K562 (cell line): ENCODE measurements around the gene ASCC1. TPM values are rescaled to one million over a fixed set of nuclear protein-coding genes. Genes with fewer than 3 reads are reported as not detected.

ENCODE experiments used
- ATAC-seq: fragments of 200-7000 bp; cut with Tn5 transposase; 3 replicates; pipeline ENCODE4 v1.9.1; 2020; ENCODE audit warnings: moderate library complexity
- BruUV-seq: library from RNA; stranded (reverse); fragments of 400-500 nt; replicated peaks from 2 replicates; lab custom pipeline; 2021; lab: Mats Ljungman, UMichigan
- CTCF ChIA-PET: fragments of 300-600 bp; formaldehyde crosslinking; extraction: SDS; loops from one replicate; lab custom pipeline; 2021; ENCODE audit warnings: low intra/inter-chr PET ratio; lab: Yijun Ruan, JAX
- POLR2A ChIA-PET: fragments of 300-600, 350-650 bp; sonication (Branson Sonifier 250); formaldehyde crosslinking; extraction: SDS; loops from one replicate; lab custom pipeline; 2021; ENCODE audit warnings: antibody characterized with exemption, inconsistent platforms; lab: Yijun Ruan, JAX
- DNase-seq, 4 experiments: peaks; one replicate each; pipeline versions ENCODE4 v3.0.0 to v3.0.0-alpha.2; 2011 to 2018; ENCODE audit warnings: low spot score in 3 of 4, mixed read lengths in 3 of 4; ENCODE audit errors: extremely low read depth in 1 of 4
- FAIRE-seq: peaks from 2 replicates; lab custom pipeline; 2011; peaks lifted over from hg19 to GRCh38; lab: Jason Lieb, UNC
- H2AFZ ChIP-seq: 2 replicates; pipeline ENCODE4 v1.6.0; 2011; ENCODE audit warnings: low read depth, low read length, control low read depth, inconsistent platforms
- H3K27ac ChIP-seq: fragments of 200-600 bp; 3 replicates; pipeline ENCODE4 v1.8.0; 2011; ENCODE audit warnings: low read depth, mild to moderate bottlenecking, control low read depth, inconsistent platforms, low read length, moderate library complexity, mixed read lengths; ENCODE audit errors: extremely low read depth
- H3K27me3 ChIP-seq, 2 experiments: fragments of 300-600 bp in 1 of 2; 2 replicates in 1 of 2; 3 replicates in 1 of 2; pipeline versions ENCODE4 v1.6.0 to v1.8.0; 2011; ENCODE audit warnings: inconsistent platforms in 2 of 2, low read length in 2 of 2, mild to moderate bottlenecking in 1 of 2, mixed read lengths in 1 of 2, moderate library complexity in 1 of 2; ENCODE audit not compliant: control insufficient read depth in 2 of 2, insufficient read depth in 2 of 2
- H3K36me3 ChIP-seq: fragments of 300-600 bp; 3 replicates; pipeline ENCODE4 v1.8.0; 2011; ENCODE audit warnings: mild to moderate bottlenecking, low read length, inconsistent platforms; ENCODE audit not compliant: control insufficient read depth, insufficient read depth
- H3K4me1 ChIP-seq, 2 experiments: fragments of 200-600 bp in 1 of 2; replicated peaks in 1 of 2; 2 replicates in 1 of 2; 3 replicates in 1 of 2; pipeline versions ENCODE4 v1.5.1 to v1.8.0; 2011; ENCODE audit warnings: inconsistent platforms in 2 of 2, low read length in 2 of 2, mild to moderate bottlenecking in 1 of 2, mixed read lengths in 1 of 2, moderate library complexity in 1 of 2; ENCODE audit not compliant: control insufficient read depth in 2 of 2, insufficient read depth in 2 of 2
- H3K4me2 ChIP-seq: 2 replicates; pipeline ENCODE4 v1.6.1; 2011; ENCODE audit warnings: low read length, control low read depth, inconsistent platforms, mixed read lengths; ENCODE audit not compliant: insufficient read depth
- H3K4me3 ChIP-seq: fragments of 200-600 bp; sonication (generic), shearing (Covaris generic); 2 replicates; pipeline ENCODE4 v1.5.1; 2016; ENCODE audit warnings: control low read depth, inconsistent platforms
- H3K79me2 ChIP-seq: fragments of 200-600 bp; 3 replicates; pipeline ENCODE4 v1.8.0; 2011; ENCODE audit warnings: low read length, inconsistent platforms; ENCODE audit not compliant: control insufficient read depth, insufficient read depth
- H3K9ac ChIP-seq, 2 experiments: 2 replicates each; pipeline versions ENCODE4 v1.6.0 to v1.6.1; 2011; ENCODE audit warnings: low read depth in 2 of 2, low read length in 2 of 2, control low read depth in 1 of 2, inconsistent platforms in 1 of 2, mild to moderate bottlenecking in 1 of 2, mixed read lengths in 1 of 2; ENCODE audit not compliant: insufficient read depth in 1 of 2
- H3K9me1 ChIP-seq: one replicate; pipeline ENCODE4 v1.6.0; 2011; ENCODE audit warnings: inconsistent platforms, mild to moderate bottlenecking, low read length, moderate library complexity; ENCODE audit not compliant: control insufficient read depth, insufficient read depth
- H3K9me3 ChIP-seq: replicated peaks from 2 replicates; pipeline ENCODE4 v1.5.1; 2011; ENCODE audit warnings: low read depth, low read length, inconsistent platforms; ENCODE audit not compliant: control insufficient read depth, insufficient read depth
- H4K20me1 ChIP-seq: replicated peaks from 2 replicates; pipeline ENCODE4 v1.6.1; 2011; ENCODE audit warnings: low read length, inconsistent platforms, mixed read lengths; ENCODE audit not compliant: control insufficient read depth, insufficient read depth
- ATF7 ChIP-seq: fragments of 450-650 bp; IDR thresholded peaks from 2 replicates; pipeline ENCODE4 v1.7.1; 2014; ENCODE audit warnings: mild to moderate bottlenecking, moderate library complexity
- CREBBP ChIP-seq: IDR thresholded peaks from one replicate; pipeline ENCODE4 v1.6.1; 2012; ENCODE audit warnings: low read depth, mild to moderate bottlenecking, control low read depth, inconsistent platforms, low read length
- ETV1 ChIP-seq: fragments of 450-650 bp; conservative IDR thresholded peaks from 2 replicates; pipeline ENCODE4 v1.6.1; 2016; ENCODE audit warnings: missing genetic modification characterization, control low read depth, low read depth, missing compliant biosample characterization
- KLF10 ChIP-seq: fragments of 250-450 bp; sonication (Bioruptor Pico); IDR thresholded peaks from 2 replicates; pipeline ENCODE4 v1.6.1; 2021; ENCODE audit warnings: matching md5 sums
- PML ChIP-seq: IDR thresholded peaks from 2 replicates; pipeline ENCODE4 v1.6.1; 2012; ENCODE audit warnings: low read length, inconsistent platforms
- POLR2AphosphoS2 ChIP-seq: IDR thresholded peaks from 2 replicates; pipeline ENCODE4 v1.6.1; 2012; ENCODE audit warnings: low read length, improper control_type of control experiment
- RBM22 ChIP-seq: fragments of 200-400 bp; formaldehyde crosslinking; IDR thresholded peaks from 2 replicates; pipeline ENCODE4 v1.6.1; 2018; ENCODE audit warnings: low read length, low read depth; ENCODE audit not compliant: poor library complexity, severe bottlenecking
- SRSF3 ChIP-seq: fragments of 200-400 bp; formaldehyde crosslinking; IDR thresholded peaks from 2 replicates; pipeline ENCODE4 v1.6.1; 2016; ENCODE audit warnings: mild to moderate bottlenecking, low read length, moderate library complexity; ENCODE audit not compliant: insufficient read depth
- XRCC5 ChIP-seq: fragments of 200-400 bp; formaldehyde crosslinking; IDR thresholded peaks from 2 replicates; pipeline ENCODE4 v1.6.1; 2017; ENCODE audit warnings: low read depth, mild to moderate bottlenecking, low read length
- WGBS: fragments of 100-300 bp; shearing (Covaris generic); methylation state at CpG from one replicate; pipeline ENCODE4 v1.1.6; 2016; ENCODE audit warnings: low coverage, mixed read lengths; ENCODE audit not compliant: insufficient coverage; ENCODE audit errors: missing lambda C conversion rate; 5-methylcytosine and 5-hydroxymethylcytosine counted together
- in situ Hi-C: fragments of 300-500 bp; cut with MboI; formaldehyde crosslinking; loops from 4 replicates; pipeline ENCODE4 v1.15.0; 2018; ENCODE audit warnings: inconsistent platforms, mixed read lengths
- intact Hi-C: fragments of 100-400 bp; cut with micrococcal nuclease; formaldehyde crosslinking; loops from 2 replicates; pipeline ENCODE4 v1.14.2; 2022
- polyA plus RNA-seq, 8 experiments: library from polyadenylated mRNA; depleted of rRNA in 4 of 8; stranded (reverse) in 5 of 8; unstranded in 3 of 8; fragments of >200 nt; fragmentation: Nextera tagmentation in 2 of 8; fragmentation: Illumina TruSeq in 1 of 8; extraction: Ambion mirVana in 2 of 8; extraction: Trizol in 1 of 8; gene quantifications; 2 replicates each; pipeline versions ENCODE4 v1.2.1 to v1.2.3, GENCODE V29; 2011 to 2014; ENCODE audit warnings: inconsistent platforms in 1 of 8, missing spikeins in 1 of 8
- total RNA-seq, 7 experiments: library from RNA; depleted of rRNA in 6 of 7; stranded (reverse); fragments of >200 nt in 6 of 7; fragmentation: Illumina TruSeq in 2 of 7; extraction: Trizol in 2 of 7; gene quantifications; 2 replicates each; pipeline versions ENCODE4 v1.2.1 to v1.2.3, GENCODE V29; 2011 to 2021; ENCODE audit warnings: low replicate concordance in 1 of 7
- TF ChIP-seq, protein P1 (sequence below), 2 experiments: fragments of 450-650 bp in 1 of 2; sonication (generic) in 1 of 2; formaldehyde crosslinking in 1 of 2; IDR thresholded peaks in 1 of 2; conservative IDR thresholded peaks in 1 of 2; 2 replicates each; pipeline versions ENCODE4 v1.6.1 to v1.8.1; 2016 to 2023; ENCODE audit warnings: mild to moderate bottlenecking in 2 of 2, moderate library complexity in 2 of 2, inconsistent platforms in 1 of 2, missing genetic modification reagents in 1 of 2
- TF ChIP-seq, protein P2 (sequence below): fragments of 450-650 bp; IDR thresholded peaks from 2 replicates; pipeline ENCODE4 v1.6.1; 2018; ENCODE audit not compliant: partially characterized antibody

ASCC1 gene
- total and polyA plus RNA-seq, 9 of the 15 experiments (the other 6 are each of a cell fraction or from before 2014, with no cell fraction given) = 31.7 to 73.3 (median 52.8) TPM

DNA sequence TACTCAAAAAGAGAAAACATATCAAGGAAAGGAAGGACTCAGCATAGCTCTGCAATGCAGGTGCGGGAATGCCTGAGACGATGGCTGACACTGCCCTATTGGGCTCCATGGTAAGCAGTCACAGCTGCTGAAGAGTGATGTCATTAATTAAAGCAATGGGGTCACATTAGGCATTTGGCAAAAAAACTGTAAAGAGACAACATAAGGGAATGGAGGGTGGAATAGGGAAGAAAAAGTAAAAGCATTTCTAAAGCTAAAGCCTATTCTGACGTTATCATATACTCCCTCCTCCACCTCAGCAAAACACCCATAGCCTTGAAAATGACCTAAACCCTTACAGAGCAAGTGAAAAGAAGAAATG, 89.2 kb downstream of the ASCC1 start:
- BruUV-seq = no TSS peak
- Histone ChIP-seq H3K4me2 (no peak overlapping the region), H3K79me2 (no peaks in the 10 kb centered on the region), H3K9ac (no peak overlapping the region), H3K36me3 (no peaks in the 10 kb centered on the region; the same call in 2 of the 3 replicates), H3K27ac (no peak overlapping the region), H3K4me3 (no peak overlapping the region), H3K27me3 (no peaks in the 10 kb centered on the region), H3K9me1 (no peaks in the 10 kb centered on the region), H2AFZ (no peak overlapping the region), H3K4me1 (peaks cover 0 to 5% of the 10 kb centered on the region in 2 experiments; a peak in 1 of 5 replicates), H4K20me1 (no peaks in the 10 kb centered on the region), H3K9me3 (no peaks in the 10 kb centered on the region)
- POLR2A ChIA-PET = interaction anchor here (0.7 to 2.6 kb wide), 9 partner anchors 9 to 202 kb away, joined by 3 to 22 read pairs (median 4); partner anchors contain the start of gene DDIT4
- ATAC-seq (peak; percentile 51), FAIRE-seq (no peak), DNase-seq (no peak)
- CTCF ChIA-PET = interaction anchor here (1.0 to 2.1 kb wide), 5 partner anchors 96 to 215 kb away, joined by 3 to 15 read pairs (median 8); no protein-coding TSS in a partner anchor
- in situ Hi-C loops = no loop called here
- 73% methylated on average over 3 of the region's 3 CpGs for WGBS
- intact Hi-C loops = loop anchor here (1.0 to 2.0 kb wide), 3 partner anchors 96 to 201 kb away; partner anchors contain the start of gene DDIT4
- TF ChIP-seq RBM22 (no peak), XRCC5 (no peak), PML (no peak), CREBBP (no peak), SRSF3 (no peak), ETV1 (tag) (no peak), KLF10 (no peak), POLR2AphosphoS2 (no peak), ATF7 (peak; percentile 63; the same call in 1 of the 2 replicates)
- TF ChIP-seq, protein P1, sequence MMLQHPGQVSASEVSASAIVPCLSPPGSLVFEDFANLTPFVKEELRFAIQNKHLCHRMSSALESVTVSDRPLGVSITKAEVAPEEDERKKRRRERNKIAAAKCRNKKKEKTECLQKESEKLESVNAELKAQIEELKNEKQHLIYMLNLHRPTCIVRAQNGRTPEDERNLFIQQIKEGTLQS (IDR thresholded peaks at IDR 0.05) = peak; percentile 46; the same call in 1 of the 2 replicates
- TF ChIP-seq, protein P1 (CRISPR knock-in tag; conservative IDR thresholded peaks at IDR 0.05) = no peak
- TF ChIP-seq, protein P2, sequence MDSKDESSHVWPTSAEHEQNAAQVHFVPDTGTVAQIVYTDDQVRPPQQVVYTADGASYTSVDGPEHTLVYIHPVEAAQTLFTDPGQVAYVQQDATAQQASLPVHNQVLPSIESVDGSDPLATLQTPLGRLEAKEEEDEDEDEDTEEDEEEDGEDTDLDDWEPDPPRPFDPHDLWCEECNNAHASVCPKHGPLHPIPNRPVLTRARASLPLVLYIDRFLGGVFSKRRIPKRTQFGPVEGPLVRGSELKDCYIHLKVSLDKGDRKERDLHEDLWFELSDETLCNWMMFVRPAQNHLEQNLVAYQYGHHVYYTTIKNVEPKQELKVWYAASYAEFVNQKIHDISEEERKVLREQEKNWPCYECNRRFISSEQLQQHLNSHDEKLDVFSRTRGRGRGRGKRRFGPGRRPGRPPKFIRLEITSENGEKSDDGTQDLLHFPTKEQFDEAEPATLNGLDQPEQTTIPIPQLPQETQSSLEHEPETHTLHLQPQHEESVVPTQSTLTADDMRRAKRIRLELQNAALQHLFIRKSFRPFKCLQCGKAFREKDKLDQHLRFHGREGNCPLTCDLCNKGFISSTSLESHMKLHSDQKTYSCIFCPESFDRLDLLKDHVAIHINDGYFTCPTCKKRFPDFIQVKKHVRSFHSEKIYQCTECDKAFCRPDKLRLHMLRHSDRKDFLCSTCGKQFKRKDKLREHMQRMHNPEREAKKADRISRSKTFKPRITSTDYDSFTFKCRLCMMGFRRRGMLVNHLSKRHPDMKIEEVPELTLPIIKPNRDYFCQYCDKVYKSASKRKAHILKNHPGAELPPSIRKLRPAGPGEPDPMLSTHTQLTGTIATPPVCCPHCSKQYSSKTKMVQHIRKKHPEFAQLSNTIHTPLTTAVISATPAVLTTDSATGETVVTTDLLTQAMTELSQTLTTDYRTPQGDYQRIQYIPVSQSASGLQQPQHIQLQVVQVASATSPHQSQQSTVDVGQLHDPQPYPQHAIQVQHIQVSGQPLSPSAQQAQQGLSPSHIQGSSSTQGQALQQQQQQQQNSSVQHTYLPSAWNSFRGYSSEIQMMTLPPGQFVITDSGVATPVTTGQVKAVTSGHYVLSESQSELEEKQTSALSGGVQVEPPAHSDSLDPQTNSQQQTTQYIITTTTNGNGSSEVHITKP = no peak
